ENCODE measurements around the gene HNRNPF.

GRCh38 chr10:43347997-43348396 is 61.0 kb downstream of the HNRNPF start:
- TF ChIP-seq, protein P1, sequence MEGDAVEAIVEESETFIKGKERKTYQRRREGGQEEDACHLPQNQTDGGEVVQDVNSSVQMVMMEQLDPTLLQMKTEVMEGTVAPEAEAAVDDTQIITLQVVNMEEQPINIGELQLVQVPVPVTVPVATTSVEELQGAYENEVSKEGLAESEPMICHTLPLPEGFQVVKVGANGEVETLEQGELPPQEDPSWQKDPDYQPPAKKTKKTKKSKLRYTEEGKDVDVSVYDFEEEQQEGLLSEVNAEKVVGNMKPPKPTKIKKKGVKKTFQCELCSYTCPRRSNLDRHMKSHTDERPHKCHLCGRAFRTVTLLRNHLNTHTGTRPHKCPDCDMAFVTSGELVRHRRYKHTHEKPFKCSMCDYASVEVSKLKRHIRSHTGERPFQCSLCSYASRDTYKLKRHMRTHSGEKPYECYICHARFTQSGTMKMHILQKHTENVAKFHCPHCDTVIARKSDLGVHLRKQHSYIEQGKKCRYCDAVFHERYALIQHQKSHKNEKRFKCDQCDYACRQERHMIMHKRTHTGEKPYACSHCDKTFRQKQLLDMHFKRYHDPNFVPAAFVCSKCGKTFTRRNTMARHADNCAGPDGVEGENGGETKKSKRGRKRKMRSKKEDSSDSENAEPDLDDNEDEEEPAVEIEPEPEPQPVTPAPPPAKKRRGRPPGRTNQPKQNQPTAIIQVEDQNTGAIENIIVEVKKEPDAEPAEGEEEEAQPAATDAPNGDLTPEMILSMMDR (IDR thresholded peaks at IDR 0.05) = no peak
- TF ChIP-seq EZH2 (IDR thresholded peaks at IDR 0.05) = no peak

All from neural progenitor cell (in vitro differentiated cells).